Thyroid gland (tissue), 4 donors: ENCODE results near the gene DGKB.

Experiments used
- POLR2A ChIP-seq, 2 donors: fragments of 450-650 bp; IDR thresholded peaks; one replicate each; pipeline ENCODE4 v1.6.1; 2017; ENCODE audit warnings: antibody characterized with exemption in 2 of 2, mild to moderate bottlenecking in 2 of 2, moderate library complexity in 1 of 2
- TF ChIP-seq, protein P1 (sequence below), 6 experiments: fragments of 200-600 bp in 3 of 6; fragments of 450-650 bp in 3 of 6; sonication (generic) in 3 of 6; IDR thresholded peaks; one replicate each; pipeline ENCODE4 v1.5.1; 2016 to 2019; ENCODE audit warnings: antibody characterized with exemption in 6 of 6, mild to moderate bottlenecking in 2 of 6, inconsistent platforms in 1 of 6, moderate library complexity in 1 of 6

DNA sequence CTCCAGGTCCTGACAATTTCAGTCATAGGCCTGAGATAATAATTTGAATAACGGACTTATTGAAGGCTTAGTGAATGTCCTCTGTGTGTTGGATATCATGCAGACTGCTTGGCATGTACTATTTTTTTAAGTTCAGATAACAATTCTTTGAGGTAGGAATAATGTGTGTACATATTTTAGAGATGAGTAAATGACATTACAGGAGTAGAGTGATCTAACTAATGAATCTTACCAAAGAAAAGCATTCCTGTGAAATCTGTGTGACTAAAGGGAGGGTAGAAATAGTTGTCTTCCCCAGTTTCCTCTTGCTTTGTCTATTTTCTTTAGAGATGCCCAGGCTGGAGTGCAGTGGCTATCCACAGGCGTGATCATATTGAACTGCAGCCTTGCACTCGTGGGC, 521.2 kb downstream of the DGKB start:
- no peak for TF ChIP-seq POLR2A (IDR thresholded peaks at IDR 0.05)
- TF ChIP-seq, protein P1, sequence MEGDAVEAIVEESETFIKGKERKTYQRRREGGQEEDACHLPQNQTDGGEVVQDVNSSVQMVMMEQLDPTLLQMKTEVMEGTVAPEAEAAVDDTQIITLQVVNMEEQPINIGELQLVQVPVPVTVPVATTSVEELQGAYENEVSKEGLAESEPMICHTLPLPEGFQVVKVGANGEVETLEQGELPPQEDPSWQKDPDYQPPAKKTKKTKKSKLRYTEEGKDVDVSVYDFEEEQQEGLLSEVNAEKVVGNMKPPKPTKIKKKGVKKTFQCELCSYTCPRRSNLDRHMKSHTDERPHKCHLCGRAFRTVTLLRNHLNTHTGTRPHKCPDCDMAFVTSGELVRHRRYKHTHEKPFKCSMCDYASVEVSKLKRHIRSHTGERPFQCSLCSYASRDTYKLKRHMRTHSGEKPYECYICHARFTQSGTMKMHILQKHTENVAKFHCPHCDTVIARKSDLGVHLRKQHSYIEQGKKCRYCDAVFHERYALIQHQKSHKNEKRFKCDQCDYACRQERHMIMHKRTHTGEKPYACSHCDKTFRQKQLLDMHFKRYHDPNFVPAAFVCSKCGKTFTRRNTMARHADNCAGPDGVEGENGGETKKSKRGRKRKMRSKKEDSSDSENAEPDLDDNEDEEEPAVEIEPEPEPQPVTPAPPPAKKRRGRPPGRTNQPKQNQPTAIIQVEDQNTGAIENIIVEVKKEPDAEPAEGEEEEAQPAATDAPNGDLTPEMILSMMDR (IDR thresholded peaks at IDR 0.05) = no peak
